Stimulated activated CD4-positive, alpha-beta T cell treated with anti-CD3 and anti-CD28 coated beads, TNF-alpha, amount 100 ng/mL, for 48 hours (primary cell): Measurements from ENCODE around the gene PITPNM1.
"Not testable (repeated sequence)": the region's sequence is repeated elsewhere in the genome, so short reads cannot be mapped to it uniquely, and the experiment has no call there.

Experiments
- DNase-seq, 3 donors: peaks; one replicate each; pipeline ENCODE4 v3.0.0-alpha.2; 2020; ENCODE audit warnings: low read depth in 3 of 3

Gene PITPNM1

DNA sequence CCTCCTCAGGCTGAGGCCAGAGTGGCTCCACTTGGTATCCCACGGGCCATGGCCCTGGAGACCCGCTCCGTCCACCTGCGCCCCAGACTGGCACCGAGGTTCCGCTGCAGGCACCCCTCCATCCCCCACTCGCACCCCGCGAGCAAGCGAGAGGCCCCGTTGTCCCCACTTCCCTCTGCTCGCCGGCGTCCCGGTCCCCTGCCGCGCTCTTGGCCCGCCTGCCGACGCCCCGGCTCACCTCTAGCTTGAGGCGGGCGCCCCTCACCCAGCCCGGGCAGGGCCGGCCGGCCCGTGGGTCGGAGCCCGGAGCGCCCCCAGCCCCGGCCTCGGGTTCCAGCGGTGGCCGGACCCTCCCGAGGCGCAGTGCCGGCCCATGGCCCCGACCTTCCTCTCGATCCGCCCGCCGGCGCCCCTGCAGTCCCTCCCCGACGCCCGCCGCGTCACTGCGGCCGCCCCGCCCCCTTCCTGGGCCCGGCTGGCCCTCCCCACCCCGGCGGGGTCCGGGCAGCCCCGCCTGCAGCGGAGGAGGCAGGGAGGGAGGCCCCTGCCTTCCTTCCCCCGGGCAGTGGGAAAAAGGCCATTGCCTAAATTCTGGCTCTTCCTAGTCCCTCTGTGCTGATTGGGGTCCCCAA is at the start of gene PITPNM1:
Gene PITPNM1, minus strand, starts transcription at position 414 of the 632 bp plus-strand sequence. CDS start 1,183 bp downstream, outside the sequence.
- no peak for DNase-seq

DNA sequence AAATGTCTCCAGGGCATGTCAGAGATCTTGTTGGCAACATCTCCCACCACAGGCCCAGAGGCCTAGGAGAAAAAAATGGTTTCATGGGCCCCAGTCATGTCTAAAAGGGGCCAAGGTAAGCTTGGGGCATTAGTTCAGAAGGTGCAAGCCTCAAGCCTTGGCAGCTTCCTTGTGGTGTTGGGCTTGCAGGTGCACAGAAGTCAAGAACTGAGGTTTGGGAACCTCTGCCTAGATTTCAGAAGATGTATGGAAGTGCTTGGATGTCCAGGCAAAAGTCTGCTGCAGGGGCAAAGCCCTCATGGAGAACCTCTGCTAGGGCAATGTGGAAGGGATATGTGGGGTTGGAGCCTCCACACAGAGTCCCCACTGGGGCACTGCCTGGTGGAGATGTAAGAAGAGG is 46.5 kb upstream of the PITPNM1 start:
- DNase-seq: not testable (repeated sequence)

DNA sequence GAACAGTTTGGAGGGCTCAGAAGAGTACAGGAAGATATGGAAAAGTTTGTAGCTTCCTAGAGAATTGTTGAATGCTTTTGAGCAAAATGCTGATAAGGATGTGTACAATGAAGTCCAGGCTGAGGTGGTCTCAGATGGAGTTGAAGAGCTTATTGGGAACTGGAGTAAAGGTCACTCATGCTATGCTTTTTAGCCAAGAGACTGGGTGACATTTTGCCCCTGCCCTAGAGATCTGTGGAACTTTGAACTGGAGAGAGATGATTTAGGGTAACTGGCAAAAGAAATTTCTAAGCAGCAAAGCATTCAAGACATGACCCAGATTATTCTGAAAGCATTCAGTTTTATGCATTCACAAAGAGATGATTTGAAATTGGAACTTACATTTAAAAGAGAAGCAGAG is 46.0 kb upstream of the PITPNM1 start:
- DNase-seq: no peak

DNA sequence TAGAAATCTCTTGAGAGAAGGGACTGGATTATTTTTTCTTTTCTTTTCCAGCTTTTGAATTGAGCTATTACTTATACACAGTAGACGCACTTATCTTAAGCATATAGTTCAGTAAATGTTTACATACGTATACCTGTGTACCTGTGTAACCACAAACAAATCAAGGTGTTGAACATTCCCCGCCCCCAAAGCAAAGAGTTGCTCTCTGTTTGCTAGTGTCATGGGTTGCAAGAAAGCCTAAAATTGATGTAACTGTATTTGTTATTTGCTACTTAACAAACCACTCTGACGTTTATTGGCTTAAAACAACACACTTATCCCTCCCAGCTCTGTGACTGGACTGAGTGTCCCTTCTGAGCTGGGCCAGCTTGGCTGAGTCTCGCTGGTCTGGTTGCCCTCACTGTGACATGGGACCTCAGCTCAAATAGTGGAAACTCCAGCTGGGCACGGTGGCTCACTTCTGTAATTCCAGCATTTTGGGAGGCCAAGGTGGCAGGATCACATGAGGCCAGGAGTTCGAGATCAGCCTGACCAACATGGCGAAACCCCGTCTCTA is 43.5 kb upstream of the PITPNM1 start:
- no peak for DNase-seq

- DNase-seq: not testable (repeated sequence)
Observed at GRCh38 chr11:67548112-67548511, 42.9 kb upstream of the PITPNM1 start.

DNA sequence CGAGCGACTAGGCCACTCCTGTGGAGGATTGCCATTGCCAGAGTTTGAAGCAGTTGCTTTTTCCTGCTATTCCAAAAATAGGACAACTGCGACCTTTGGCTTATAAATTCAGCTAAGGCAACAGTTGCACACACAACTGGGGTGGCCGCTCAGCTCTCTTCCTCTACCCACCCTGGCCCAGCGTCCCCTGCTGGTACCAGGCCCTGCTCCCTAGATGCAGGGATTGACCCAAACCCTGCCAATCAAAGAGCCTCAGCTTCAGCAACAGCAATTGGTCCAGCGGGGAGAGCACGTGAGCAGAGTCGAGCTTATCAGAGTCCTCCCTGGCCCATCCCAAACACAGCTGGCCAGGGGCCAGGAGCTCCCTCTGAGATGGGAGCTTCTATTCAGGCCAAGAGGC is 40.1 kb upstream of the PITPNM1 start:
- no peak for DNase-seq

GRCh38 chr11:67544616-67545242 is 39.6 kb upstream of the PITPNM1 start:
- DNase-seq: no peak

GRCh38 chr11:67543585-67543984 is 38.4 kb upstream of the PITPNM1 start:
- DNase-seq: no peak

DNA sequence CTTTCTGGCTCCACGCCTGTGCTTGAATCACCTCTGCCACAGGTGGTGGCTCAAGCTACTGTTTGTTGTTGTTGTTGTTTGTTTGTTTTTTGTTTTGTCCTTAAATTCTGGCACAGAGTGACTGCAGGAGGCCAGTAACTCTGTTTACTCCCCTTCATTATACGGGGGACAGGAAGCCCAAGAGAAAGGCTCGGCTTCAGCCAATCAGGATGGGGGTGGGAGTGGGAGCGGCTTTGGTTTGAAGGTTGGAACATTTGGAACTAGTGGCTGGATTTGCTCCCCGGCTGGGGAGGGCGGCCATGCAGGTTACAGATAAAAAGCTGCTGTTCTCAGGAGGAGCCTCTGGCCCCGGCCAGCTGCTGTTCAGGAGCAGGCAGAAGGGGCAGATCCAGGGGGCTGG is 37.8 kb upstream of the PITPNM1 start:
- DNase-seq: no peak

- DNase-seq: no peak
Observed at GRCh38 chr11:67542169-67542568, 37.0 kb upstream of the PITPNM1 start.

GRCh38 chr11:67541198-67541597 is 36.0 kb upstream of the PITPNM1 start:
- no peak for DNase-seq

DNA sequence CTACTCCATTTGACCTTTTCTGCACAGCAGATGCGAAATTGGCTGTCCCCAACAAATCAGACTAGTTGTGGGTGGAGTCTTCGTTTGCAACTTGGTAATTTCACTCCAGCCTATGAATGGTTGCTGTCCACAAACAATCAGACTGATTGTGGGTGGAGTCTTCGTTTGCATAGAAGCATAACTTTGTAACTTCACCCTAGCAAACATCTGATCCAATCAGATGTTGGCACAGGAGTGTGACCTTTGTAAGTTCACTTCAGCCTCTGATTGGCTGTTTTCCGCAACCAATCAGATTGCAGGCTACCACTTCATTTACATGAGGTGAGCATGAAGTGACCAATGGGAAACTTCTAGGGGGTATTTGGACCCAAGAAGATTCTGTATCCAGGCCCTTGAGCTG is 34.4 kb upstream of the PITPNM1 start:
- no peak for DNase-seq

- DNase-seq: no peak
Observed at GRCh38 chr11:67538823-67539505, 33.8 kb upstream of the PITPNM1 start.

DNA sequence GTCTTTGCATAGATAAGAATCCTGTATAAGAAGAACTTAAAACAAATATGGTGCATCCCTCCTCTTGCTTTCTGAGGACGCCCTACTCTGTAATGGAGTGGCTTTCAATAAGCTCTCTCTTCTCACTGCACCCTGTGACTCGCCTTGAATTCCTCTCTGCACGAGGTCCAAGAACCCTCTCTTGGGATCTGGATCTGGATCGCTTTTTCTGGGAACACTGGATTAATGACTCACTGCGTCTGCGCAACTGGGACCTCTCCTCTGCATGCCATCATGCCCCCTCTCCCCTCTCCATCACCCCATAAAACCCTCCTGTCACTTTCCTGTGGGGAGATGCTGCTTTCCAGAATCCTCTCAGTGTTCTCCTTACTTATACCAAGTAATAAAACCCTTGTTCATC is 33.1 kb upstream of the PITPNM1 start:
- DNase-seq: no peak

GRCh38 chr11:67535561-67535960 is 30.4 kb upstream of the PITPNM1 start:
- no peak for DNase-seq

- no peak for DNase-seq
Observed at GRCh38 chr11:67534070-67534679, 29.0 kb upstream of the PITPNM1 start.

DNA sequence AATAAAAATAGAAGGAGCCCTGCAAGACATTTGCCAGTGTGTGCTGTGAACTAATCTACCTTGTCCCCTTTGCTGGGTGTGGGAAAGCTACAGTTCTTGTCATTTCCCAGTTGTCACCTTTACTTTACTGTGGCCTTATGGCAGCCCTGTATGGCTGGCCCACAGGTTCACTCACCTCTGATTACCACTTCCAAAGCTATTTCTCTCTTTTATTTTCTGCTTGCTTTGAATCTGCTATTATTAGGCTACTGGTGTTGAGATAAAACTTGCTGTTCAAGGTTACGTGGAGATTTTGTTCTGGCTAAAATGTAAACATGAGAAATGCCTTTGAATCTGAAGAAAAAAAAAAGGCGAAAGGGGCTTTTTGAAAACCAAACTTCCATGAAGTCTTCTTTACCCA is 27.7 kb upstream of the PITPNM1 start:
- no peak for DNase-seq

- DNase-seq: no peak
Observed at GRCh38 chr11:67530282-67530592, 25.1 kb upstream of the PITPNM1 start.

- DNase-seq: no peak
Observed at GRCh38 chr11:67528376-67528775, 23.2 kb upstream of the PITPNM1 start.

GRCh38 chr11:67525275-67525976 is 20.3 kb upstream of the PITPNM1 start:
- DNase-seq: no peak

GRCh38 chr11:67524480-67524808 is 19.3 kb upstream of the PITPNM1 start:
- no peak for DNase-seq
